ENCODE measurements around the gene LARP1. TPM values are rescaled to one million over a fixed set of nuclear protein-coding genes. Genes with fewer than 3 reads are reported as not detected.

Gene LARP1
- total RNA-seq, 4 donors from 2014 or later = 109 to 192 (median 133) TPM

DNA sequence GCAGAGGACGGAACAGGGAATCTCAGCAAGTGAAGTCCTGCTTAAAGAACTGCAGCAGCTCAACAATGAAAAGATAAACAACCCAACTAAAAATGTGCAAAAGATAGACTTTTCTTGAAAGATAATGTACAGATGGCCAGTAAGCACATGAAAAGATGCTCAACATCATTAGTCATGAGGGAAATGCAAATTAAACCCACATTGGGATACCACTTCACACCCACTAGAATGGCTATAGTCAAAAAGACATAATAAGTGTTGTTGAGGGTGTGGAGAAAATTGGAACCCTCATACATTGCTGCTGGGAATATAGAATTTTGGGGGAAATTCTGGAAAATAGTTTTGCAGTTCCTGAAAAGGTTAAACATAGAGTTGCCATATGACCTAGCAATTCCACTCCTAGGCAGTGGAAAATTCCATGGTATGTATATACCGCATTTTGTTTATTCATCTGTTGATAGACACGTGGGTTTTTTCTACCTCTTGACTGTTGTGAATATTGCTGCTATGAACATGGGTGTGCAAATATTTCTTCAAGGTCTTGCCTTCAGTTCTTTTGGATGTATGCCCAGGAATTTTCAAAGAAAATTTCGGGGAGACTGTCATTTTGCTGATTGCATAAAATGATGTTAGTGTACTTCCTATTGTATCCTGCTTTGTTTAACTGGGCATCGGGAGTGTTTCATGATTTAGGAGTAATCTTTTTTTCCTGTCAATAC is 110.4 kb downstream of the LARP1 start:
- H3K9me3 ChIP-seq = no peaks in the 10 kb centered on the region
- peaks cover 4 to 39% of the 10 kb centered on the region in 2 donors for H3K4me1 ChIP-seq
- intact Hi-C loops (cut with DNase I) = loop anchor here (10.0 kb wide), 1 partner anchor 191 kb away; no protein-coding TSS in a partner anchor
- H3K36me3 ChIP-seq = peaks cover 14 to 15% of the 10 kb centered on the region in 2 donors
- no peak overlapping the region for H3K27ac ChIP-seq
- TF ChIP-seq POLR2A (IDR thresholded peaks at IDR 0.05) = no peak
- TF ChIP-seq, protein P1, sequence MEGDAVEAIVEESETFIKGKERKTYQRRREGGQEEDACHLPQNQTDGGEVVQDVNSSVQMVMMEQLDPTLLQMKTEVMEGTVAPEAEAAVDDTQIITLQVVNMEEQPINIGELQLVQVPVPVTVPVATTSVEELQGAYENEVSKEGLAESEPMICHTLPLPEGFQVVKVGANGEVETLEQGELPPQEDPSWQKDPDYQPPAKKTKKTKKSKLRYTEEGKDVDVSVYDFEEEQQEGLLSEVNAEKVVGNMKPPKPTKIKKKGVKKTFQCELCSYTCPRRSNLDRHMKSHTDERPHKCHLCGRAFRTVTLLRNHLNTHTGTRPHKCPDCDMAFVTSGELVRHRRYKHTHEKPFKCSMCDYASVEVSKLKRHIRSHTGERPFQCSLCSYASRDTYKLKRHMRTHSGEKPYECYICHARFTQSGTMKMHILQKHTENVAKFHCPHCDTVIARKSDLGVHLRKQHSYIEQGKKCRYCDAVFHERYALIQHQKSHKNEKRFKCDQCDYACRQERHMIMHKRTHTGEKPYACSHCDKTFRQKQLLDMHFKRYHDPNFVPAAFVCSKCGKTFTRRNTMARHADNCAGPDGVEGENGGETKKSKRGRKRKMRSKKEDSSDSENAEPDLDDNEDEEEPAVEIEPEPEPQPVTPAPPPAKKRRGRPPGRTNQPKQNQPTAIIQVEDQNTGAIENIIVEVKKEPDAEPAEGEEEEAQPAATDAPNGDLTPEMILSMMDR (IDR thresholded peaks at IDR 0.05) = no peak
- H3K27me3 ChIP-seq = no peaks in the 10 kb centered on the region
- H3K4me3 ChIP-seq (replicated peaks in 1 of 3) = no peak overlapping the region
- 73 to 81% methylated on average over 5 of the region's 5 CpGs for WGBS, 2 donors
- no peak for DNase-seq

DNA sequence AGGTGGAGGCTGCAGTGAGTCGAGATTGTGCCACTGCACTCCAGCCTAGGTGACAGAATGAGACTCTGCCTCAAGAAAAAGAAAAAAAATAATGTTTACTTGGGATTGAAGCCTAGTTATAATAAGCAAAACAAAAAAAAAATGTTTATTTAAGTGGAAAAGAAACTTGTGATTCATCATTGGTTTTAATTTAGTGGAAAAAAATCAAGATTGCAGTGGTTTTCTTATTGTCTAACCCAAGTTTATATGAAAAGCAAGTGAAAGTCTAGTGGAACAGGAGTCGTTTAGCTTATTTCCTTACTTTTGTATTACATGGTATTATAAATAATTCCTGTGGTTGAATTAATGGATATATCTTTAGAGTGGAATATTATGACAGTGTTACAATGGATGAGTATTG is 111.7 kb downstream of the LARP1 start:
- H3K27ac ChIP-seq = peak overlapping the region in 1 of 3 donors; percentile 66
- intact Hi-C loops (cut with DNase I) = loop anchor here (10.0 kb wide), 1 partner anchor 192 kb away; no protein-coding TSS in a partner anchor
- TF ChIP-seq, protein P1 (IDR thresholded peaks at IDR 0.05) = no peak
- TF ChIP-seq POLR2A (IDR thresholded peaks at IDR 0.05) = no peak
- H3K27me3 ChIP-seq = no peaks in the 10 kb centered on the region
- peaks cover 20 to 22% of the 10 kb centered on the region in 2 donors for H3K36me3 ChIP-seq
- no peak for DNase-seq
- H3K4me1 ChIP-seq = peaks cover 0 to 27% of the 10 kb centered on the region in 2 donors
- no peaks in the 10 kb centered on the region for H3K9me3 ChIP-seq
- H3K4me3 ChIP-seq (replicated peaks in 1 of 3) = no peak overlapping the region
- WGBS, 2 donors = 77 to 85% methylated on average over 2 of the region's 2 CpGs

MicroRNAs encoded within 50 kb of the gene (microRNA counts, 767-probe panel; counts per million panel counts)
- 0 to 1,743 counts per million in 2 donors for microRNA hsa-miR-378h

Small RNA genes lying within 50 kb of the gene (microRNA-seq; reads per million reads assigned to microRNA genes)
- not detected for gene MIR378H

Small RNA genes lying within 50 kb of the gene (small RNA-seq; reads per million reads assigned to genes)
- not detected for gene MIR378H
- not detected for gene RF00019

Other genes starting within 250 kb of the LARP1 start
- gene FAXDC2, start 95.2 kb downstream of the LARP1 start, total RNA-seq = 100 to 1,000 TPM in 1 of 4 donors, 10 to 100 TPM in 3; 47.0 to 148 (median 52.9) TPM
- gene CNOT8, start 103.2 kb downstream of the LARP1 start, total RNA-seq = 100 to 1,000 TPM in 1 of 4 donors, 10 to 100 TPM in 3; 70.3 to 123 (median 88.6) TPM
- 10 to 100 TPM; 13.6 to 20.1 (median 15.3) TPM for gene GEMIN5, start 182.8 kb downstream of the LARP1 start, total RNA-seq
- gene MRPL22, start 185.7 kb downstream of the LARP1 start, total RNA-seq = 10 to 100 TPM in 3 of 4 donors, 1 to 10 TPM in 1; 9.2 to 31.8 (median 25.2) TPM